ENCODE results near the gene TMEM97. TPM values are rescaled to one million over a fixed set of nuclear protein-coding genes. Genes with fewer than 3 reads are reported as not detected.

Gene TMEM97
- total and polyA plus RNA-seq, 4 donors: 45.6 to 56.9 (median 55.1) TPM

DNA sequence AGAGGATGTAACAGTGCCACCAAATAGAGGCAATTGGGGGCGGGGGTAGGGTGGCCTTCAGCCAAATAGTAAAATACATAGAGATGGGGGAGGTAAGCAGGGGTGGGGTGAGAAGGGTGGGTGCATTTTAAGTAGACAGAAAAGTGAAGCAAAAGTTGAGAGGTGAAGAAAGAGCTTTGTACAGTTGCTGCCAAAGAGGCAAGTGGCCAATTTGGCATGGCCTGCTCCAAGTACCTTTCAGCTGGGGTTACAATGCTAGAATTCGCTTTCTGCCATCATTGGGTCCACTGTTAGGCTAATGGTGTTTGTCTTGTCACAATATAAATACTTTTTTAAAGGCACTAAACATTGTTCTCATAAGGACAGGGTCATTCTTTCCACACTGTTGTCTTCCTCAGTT lies 5.2 kb upstream of the TMEM97 start:
- Histone ChIP-seq H3K27ac (ENCODE audit: low read depth, low read length) (no peak overlapping the region), H3K27me3 (ENCODE audit: control insufficient read depth, insufficient read depth, low read length) (no peaks in the 10 kb centered on the region), H3K36me3 (ENCODE audit: control insufficient read depth, insufficient read depth, low read length) (no peaks in the 10 kb centered on the region), H3K4me1 (ENCODE audit: control insufficient read depth, insufficient read depth, low read length) (peaks cover 15% of the 10 kb centered on the region), H3K9me3 (ENCODE audit: control insufficient read depth, insufficient read depth, low read length) (no peaks in the 10 kb centered on the region), H3K4me3 (ENCODE audit: low read depth, low read length) (no peak overlapping the region)
- no peak for DNase-seq (ENCODE audit: low read depth in 4 of 6, low spot score in 6 of 6)
- WGBS (ENCODE audit: insufficient coverage): 85% methylated on average over 1 of the region's 2 CpGs

DNA sequence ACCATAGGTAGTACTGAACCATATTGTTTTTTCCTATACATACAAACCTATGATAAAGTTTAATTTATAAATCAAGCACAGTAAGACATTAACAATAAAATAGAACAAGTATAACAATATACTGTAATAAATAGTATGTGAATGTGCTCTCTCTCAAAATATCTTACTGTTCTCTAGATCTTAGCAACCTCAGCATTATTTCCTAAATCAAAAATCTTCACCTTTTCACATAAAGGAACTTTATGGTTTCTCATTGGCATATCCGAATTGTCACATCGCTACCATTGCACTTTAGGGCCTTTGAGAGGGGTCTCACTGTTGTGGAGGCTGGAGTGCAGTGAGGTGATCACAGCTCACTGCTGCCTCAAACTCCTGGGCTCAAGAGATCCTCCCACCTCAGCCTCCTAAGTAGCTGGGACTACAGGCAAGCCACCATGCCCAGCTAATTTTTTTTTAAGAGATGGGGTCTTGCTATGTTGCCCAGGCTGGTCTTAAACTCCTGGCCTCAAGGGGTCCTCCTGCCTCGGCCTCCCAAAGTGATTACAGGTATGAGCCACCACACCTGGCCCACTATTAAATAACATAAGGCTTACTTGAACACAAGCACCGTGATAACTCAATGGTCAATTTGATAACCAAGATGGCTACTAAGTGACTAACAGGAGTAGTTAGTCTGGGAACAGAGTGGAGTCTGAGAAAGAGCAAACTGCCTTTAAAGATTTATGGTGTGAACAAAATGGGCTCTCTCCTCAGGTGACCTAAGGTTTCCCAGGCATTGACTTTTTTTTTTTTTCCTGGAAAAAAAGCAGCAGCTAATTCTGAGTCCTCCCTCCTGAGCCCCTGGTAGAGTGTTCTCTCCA lies 2.9 kb upstream of the TMEM97 start:
- H3K4me1 ChIP-seq (ENCODE audit: control insufficient read depth, insufficient read depth, low read length): peaks cover 22% of the 10 kb centered on the region

DNA sequence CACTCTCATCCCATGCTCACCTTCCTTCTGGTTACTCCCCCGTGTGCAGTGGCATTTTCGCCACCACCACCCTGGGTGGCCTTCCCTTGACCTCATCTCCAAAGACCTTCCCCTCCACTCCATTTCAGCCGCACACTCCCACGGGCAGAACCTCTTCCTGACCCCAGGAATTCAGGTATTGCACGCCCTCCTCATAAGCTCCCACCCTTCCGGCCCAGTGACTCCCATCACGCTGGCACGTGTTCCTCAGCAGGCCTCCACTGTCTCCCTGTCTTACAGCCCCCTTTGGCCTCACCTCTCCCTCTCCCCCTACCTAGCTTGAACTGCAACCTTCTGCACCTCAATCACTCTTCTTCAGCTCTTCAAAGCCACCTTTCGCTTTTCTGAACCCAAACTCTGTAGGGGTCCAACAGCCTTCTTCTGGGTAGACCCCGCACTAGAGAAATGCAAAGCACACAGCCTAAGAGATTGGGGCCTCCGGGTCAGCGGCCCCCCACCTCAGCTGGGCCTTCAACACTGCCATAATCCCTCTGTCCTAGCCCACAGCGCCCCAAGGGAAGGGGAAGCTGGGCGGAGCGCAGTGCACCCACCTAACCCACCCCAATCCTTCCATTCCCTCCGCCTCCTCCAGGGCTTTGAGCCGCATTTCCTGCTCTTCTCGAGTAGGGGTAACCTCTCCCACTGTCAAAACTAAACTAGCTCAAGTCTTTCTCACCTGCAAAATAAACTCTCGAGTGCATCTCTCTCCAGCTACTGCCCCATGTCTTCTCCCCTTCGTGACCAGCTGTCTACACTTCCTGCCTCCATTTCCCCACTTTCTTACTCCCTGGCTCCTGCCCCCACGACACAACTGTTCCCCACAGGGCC lies 1.7 kb upstream of the TMEM97 start:
- Histone ChIP-seq H3K9me3 (ENCODE audit: control insufficient read depth, insufficient read depth, low read length) (no peaks in the 10 kb centered on the region), H3K4me3 (ENCODE audit: low read depth, low read length) (no peak overlapping the region), H3K4me1 (ENCODE audit: control insufficient read depth, insufficient read depth, low read length) (peaks cover 22% of the 10 kb centered on the region), H3K27ac (ENCODE audit: low read depth, low read length) (no peak overlapping the region), H3K27me3 (ENCODE audit: control insufficient read depth, insufficient read depth, low read length) (no peaks in the 10 kb centered on the region), H3K36me3 (ENCODE audit: control insufficient read depth, insufficient read depth, low read length) (no peaks in the 10 kb centered on the region)
- DNase-seq (ENCODE audit: low read depth in 4 of 6, low spot score in 6 of 6): no peak
- 72% methylated on average over 19 of the region's 21 CpGs for WGBS (ENCODE audit: insufficient coverage)

More for the DNA sequence above, 2.9 kb upstream of the TMEM97 start:
- DNase-seq (ENCODE audit: low read depth in 4 of 6, low spot score in 6 of 6): no peak
- H3K4me3 ChIP-seq (ENCODE audit: low read depth, low read length): no peak overlapping the region
- no CpG with 5 or more reads among the region's 4 CpGs for WGBS (ENCODE audit: insufficient coverage)
- H3K9me3 ChIP-seq (ENCODE audit: control insufficient read depth, insufficient read depth, low read length): no peaks in the 10 kb centered on the region
- no peaks in the 10 kb centered on the region for H3K36me3 ChIP-seq (ENCODE audit: control insufficient read depth, insufficient read depth, low read length)
- H3K27ac ChIP-seq (ENCODE audit: low read depth, low read length): no peak overlapping the region
- H3K27me3 ChIP-seq (ENCODE audit: control insufficient read depth, insufficient read depth, low read length): no peaks in the 10 kb centered on the region

DNA sequence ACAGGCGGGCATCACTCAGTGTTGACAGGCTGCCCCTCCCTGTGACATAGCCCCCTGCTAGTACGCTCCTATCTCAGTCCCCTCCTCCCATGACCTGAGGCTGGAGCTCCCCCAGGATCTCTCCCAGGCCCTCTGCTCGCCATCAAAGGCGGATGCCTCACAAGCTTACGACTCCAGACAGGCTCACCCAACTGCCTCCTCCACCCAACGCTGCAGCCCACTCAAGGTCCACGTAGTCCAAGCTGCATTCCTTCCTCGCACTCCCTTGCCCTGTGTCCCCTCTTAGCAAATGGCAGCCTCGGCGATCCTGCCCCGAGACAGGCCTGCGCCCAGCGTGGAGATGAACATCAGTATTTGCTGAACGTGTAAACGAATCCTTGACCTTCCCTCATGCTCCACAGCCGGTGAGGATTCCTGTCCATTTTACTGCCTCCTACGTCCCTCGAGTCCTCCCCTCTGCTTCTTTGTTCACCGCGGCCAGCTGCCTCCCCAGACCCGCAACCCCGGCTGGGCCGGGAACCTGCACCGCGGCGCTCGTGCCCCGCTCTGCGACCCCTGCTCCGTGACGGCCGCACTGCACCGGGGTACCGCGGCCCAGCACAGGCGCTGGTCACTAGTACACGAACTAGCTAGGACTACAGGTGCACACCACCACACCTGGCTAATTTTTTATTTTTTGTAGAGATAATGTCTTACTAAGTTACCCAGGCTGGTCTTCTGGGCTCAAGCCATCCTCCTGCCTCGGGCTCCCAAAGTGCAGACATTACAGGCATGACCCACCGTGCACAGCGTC lies 838 bp upstream of the TMEM97 start:
- Histone ChIP-seq H3K27ac (ENCODE audit: low read depth, low read length) (peak overlapping the region; percentile 85), H3K27me3 (ENCODE audit: control insufficient read depth, insufficient read depth, low read length) (no peaks in the 10 kb centered on the region), H3K4me3 (ENCODE audit: low read depth, low read length) (peak overlapping the region; percentile 79), H3K36me3 (ENCODE audit: control insufficient read depth, insufficient read depth, low read length) (no peaks in the 10 kb centered on the region), H3K9me3 (ENCODE audit: control insufficient read depth, insufficient read depth, low read length) (no peaks in the 10 kb centered on the region), H3K4me1 (ENCODE audit: control insufficient read depth, insufficient read depth, low read length) (peaks cover 22% of the 10 kb centered on the region)
- DNase-seq (ENCODE audit: low read depth in 4 of 6, low spot score in 6 of 6): peak in 2 of 6 donors; percentile 6 to 16
- 5% methylated on average over 29 of the region's 40 CpGs for WGBS (ENCODE audit: insufficient coverage)

DNA sequence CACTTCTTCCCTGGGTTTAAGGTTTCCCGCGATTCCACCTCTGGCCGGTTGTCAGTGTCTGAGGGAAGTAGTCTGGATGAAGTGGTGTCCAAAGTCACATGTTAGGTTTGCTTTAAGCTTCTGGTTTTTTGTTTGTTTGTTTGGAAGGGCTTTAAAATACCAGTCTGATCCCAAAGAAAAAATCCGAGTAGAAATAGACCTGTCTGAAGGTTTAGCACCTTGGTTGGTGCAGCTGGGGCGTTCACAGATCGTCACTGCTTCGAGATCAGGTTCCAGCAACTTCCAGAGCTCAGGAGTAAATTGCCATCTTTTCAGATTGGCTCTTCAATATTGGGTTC lies 567 bp downstream of the TMEM97 start:
- Histone ChIP-seq H3K4me3 (ENCODE audit: low read depth, low read length) (peak overlapping the region; percentile 79), H3K27ac (ENCODE audit: low read depth, low read length) (peak overlapping the region; percentile 85), H3K27me3 (ENCODE audit: control insufficient read depth, insufficient read depth, low read length) (no peaks in the 10 kb centered on the region), H3K36me3 (ENCODE audit: control insufficient read depth, insufficient read depth, low read length) (no peaks in the 10 kb centered on the region), H3K9me3 (ENCODE audit: control insufficient read depth, insufficient read depth, low read length) (no peaks in the 10 kb centered on the region), H3K4me1 (ENCODE audit: control insufficient read depth, insufficient read depth, low read length) (peaks cover 22% of the 10 kb centered on the region)
- WGBS (ENCODE audit: insufficient coverage): 0% methylated on average over 7 of the region's 7 CpGs
- DNase-seq (ENCODE audit: low read depth in 4 of 6, low spot score in 6 of 6): no peak

DNA sequence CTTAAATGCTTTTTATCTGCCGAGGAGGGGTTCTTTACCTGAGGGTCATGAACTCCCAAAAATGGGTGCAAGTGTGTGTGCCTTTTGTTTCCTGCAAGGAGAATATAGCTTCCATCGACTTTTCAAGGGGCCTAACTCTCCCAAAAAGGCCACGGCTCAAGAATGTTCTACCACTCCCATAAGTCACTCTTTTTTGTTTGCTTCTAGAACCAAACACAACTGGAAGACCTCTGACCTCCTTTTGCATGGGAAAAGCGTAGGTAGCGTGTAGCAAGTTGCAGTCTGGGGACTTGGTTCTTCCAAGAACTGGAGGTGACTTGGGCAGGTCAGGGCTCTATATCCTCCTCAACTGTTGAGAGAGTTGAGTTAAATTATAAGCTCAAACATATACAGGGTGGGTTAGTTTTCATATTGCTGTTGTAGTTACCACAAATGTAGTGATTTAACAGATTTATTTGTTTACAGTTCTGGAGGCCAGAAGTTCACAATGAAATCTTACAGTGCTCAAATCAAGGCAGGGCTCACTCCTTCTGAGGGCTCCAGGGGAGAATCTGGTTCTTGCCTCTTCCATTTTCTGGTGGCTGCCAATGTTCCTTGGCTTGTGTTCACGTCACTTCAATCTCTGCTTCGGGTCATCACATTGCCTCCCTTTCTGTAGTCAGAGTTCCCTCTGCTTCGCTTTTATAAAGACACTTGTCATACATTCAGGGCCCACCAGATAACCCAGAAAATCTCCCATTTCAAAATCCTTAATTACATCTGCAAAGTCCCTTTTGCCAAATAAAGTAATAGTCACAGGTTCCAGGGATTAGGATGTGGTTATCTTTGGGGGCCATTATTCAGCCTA lies 1.4 kb downstream of the TMEM97 start:
- peaks cover 22% of the 10 kb centered on the region for H3K4me1 ChIP-seq (ENCODE audit: control insufficient read depth, insufficient read depth, low read length)
- H3K9me3 ChIP-seq (ENCODE audit: control insufficient read depth, insufficient read depth, low read length): no peaks in the 10 kb centered on the region
- no peak overlapping the region for H3K4me3 ChIP-seq (ENCODE audit: low read depth, low read length)
- H3K36me3 ChIP-seq (ENCODE audit: control insufficient read depth, insufficient read depth, low read length): no peaks in the 10 kb centered on the region
- WGBS (ENCODE audit: insufficient coverage): 80% methylated on average over 2 of the region's 8 CpGs
- H3K27me3 ChIP-seq (ENCODE audit: control insufficient read depth, insufficient read depth, low read length): no peaks in the 10 kb centered on the region
- H3K27ac ChIP-seq (ENCODE audit: low read depth, low read length): no peak overlapping the region
- no peak for DNase-seq (ENCODE audit: low read depth in 4 of 6, low spot score in 6 of 6)

DNA sequence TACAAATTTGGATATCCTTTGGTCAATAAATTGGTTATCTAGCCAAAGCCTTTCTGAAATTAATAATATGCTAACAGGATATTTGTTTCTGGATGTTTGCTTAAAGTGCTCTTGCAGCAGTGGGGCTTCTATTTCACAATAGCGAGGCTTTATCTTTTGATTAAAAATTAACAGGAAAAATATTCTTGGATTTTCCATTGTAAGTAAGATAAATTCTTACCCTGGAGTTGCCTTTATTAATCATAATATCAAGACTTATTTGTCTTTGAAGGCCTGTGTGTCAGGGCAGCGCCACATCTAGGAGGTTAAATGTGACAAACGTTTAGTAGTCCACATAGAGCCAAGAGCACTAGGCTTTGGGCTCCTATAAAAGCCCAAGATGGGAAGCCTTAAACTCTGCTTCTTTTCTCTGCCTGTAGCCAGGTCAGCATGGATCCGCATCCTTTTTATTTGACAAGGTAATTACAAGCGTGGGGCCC lies 5.3 kb downstream of the TMEM97 start:
- Histone ChIP-seq H3K27me3 (ENCODE audit: control insufficient read depth, insufficient read depth, low read length) (no peaks in the 10 kb centered on the region), H3K4me3 (ENCODE audit: low read depth, low read length) (no peak overlapping the region), H3K9me3 (ENCODE audit: control insufficient read depth, insufficient read depth, low read length) (no peaks in the 10 kb centered on the region), H3K27ac (ENCODE audit: low read depth, low read length) (no peak overlapping the region), H3K4me1 (ENCODE audit: control insufficient read depth, insufficient read depth, low read length) (peaks cover 4% of the 10 kb centered on the region), H3K36me3 (ENCODE audit: control insufficient read depth, insufficient read depth, low read length) (peaks cover 7% of the 10 kb centered on the region)
- no peak for DNase-seq (ENCODE audit: low read depth in 4 of 6, low spot score in 6 of 6)
- 44% methylated on average over 2 of the region's 5 CpGs for WGBS (ENCODE audit: insufficient coverage)

DNA sequence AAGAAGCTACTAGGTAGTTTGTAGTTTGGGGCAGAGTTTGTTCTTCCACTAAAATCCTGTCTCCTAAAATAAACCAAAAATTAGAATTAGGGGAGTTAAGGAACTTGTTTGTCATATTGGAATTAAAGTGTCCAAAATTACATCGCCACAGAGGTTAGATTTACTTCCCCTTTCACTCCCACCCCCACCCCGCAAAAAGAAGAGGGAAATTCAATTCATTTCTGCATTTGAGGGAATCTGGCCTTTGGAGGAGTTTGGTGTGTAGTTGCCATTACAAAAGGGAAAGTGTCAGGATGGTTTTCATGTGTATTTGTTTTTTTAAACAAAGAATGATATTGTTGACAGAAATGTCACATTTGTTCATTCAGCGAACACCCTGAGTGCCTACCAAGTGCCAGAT lies 5.8 kb downstream of the TMEM97 start:
- 50% methylated on average over 1 of the region's 3 CpGs for WGBS (ENCODE audit: insufficient coverage)
- Histone ChIP-seq H3K27me3 (ENCODE audit: control insufficient read depth, insufficient read depth, low read length) (no peaks in the 10 kb centered on the region), H3K9me3 (ENCODE audit: control insufficient read depth, insufficient read depth, low read length) (no peaks in the 10 kb centered on the region), H3K4me1 (ENCODE audit: control insufficient read depth, insufficient read depth, low read length) (no peaks in the 10 kb centered on the region), H3K36me3 (ENCODE audit: control insufficient read depth, insufficient read depth, low read length) (peaks cover 10% of the 10 kb centered on the region), H3K4me3 (ENCODE audit: low read depth, low read length) (no peak overlapping the region), H3K27ac (ENCODE audit: low read depth, low read length) (no peak overlapping the region)
- DNase-seq (ENCODE audit: low read depth in 4 of 6, low spot score in 6 of 6): no peak
